GM12878 (cell line): ENCODE measurements around the gene PHYHIPL. TPM values are rescaled to one million over a fixed set of nuclear protein-coding genes. Genes with fewer than 3 reads are reported as not detected.

ENCODE experiments used
- ATAC-seq: fragments of 200-7000 bp; cut with Tn5 transposase; 3 replicates; pipeline ENCODE4 v1.9.1; 2020; ENCODE audit warnings: mild to moderate bottlenecking, moderate library complexity
- BruUV-seq: library from RNA; stranded (reverse); fragments of 400-500 nt; replicated peaks from 2 replicates; lab custom pipeline; 2021; lab: Mats Ljungman, UMichigan
- CTCF ChIA-PET: fragments of 300-600 bp; sonication (Branson Sonifier 250); formaldehyde crosslinking; extraction: SDS; loops from one replicate; lab custom pipeline; 2021; ENCODE audit warnings: inconsistent platforms; lab: Yijun Ruan, JAX
- POLR2A ChIA-PET: fragments of 350-600 bp; formaldehyde crosslinking; extraction: SDS; loops from one replicate; lab custom pipeline; 2021; ENCODE audit warnings: inconsistent platforms; lab: Charles Lee
- RAD21 ChIA-PET: fragments of 300-600 bp; sonication (Branson Sonifier 250); formaldehyde crosslinking; loops from one replicate; lab custom pipeline; 2023; ENCODE audit warnings: antibody characterized with exemption; ENCODE audit not compliant: unreplicated experiment; lab: Charles Lee
- SMC1A ChIA-PET: fragments of 300-600 bp; sonication (Branson Sonifier 250); formaldehyde crosslinking; loops from one replicate; lab custom pipeline; 2023; ENCODE audit not compliant: unreplicated experiment, uncharacterized antibody; lab: Charles Lee
- DNase-seq: peaks from one replicate; pipeline ENCODE4 v3.0.0-alpha.2; 2011; ENCODE audit warnings: low read depth, low spot score
- FAIRE-seq: peaks from 3 replicates; lab custom pipeline; 2011; peaks lifted over from hg19 to GRCh38; lab: Jason Lieb, UNC
- H2AFZ ChIP-seq: 2 replicates; pipeline ENCODE4 v1.6.0; 2011; ENCODE audit warnings: low read depth, low read length, control low read depth; ENCODE audit not compliant: control insufficient read depth
- H3K27ac ChIP-seq: 2 replicates; pipeline ENCODE4 v1.5.1; 2011; ENCODE audit warnings: control low read depth; ENCODE audit not compliant: control insufficient read depth, insufficient read depth
- H3K27me3 ChIP-seq, 2 experiments: replicated peaks in 1 of 2; 2 replicates each; pipeline versions ENCODE4 v1.6.0 to v1.6.1; 2011; ENCODE audit warnings: low read length in 1 of 2; ENCODE audit not compliant: control insufficient read depth in 2 of 2, insufficient read depth in 2 of 2
- H3K36me3 ChIP-seq, 2 experiments: 2 replicates each; pipeline ENCODE4 v1.5.1; 2011; ENCODE audit warnings: low read length in 1 of 2; ENCODE audit not compliant: control insufficient read depth in 2 of 2, insufficient read depth in 2 of 2
- H3K4me1 ChIP-seq: 2 replicates; pipeline ENCODE4 v1.6.1; 2011; ENCODE audit warnings: mild to moderate bottlenecking, low read length, moderate library complexity, mixed read lengths; ENCODE audit not compliant: control insufficient read depth, insufficient read depth
- H3K4me2 ChIP-seq: 2 replicates; pipeline ENCODE4 v1.6.0; 2011; ENCODE audit warnings: control low read depth; ENCODE audit not compliant: control insufficient read depth, insufficient read depth
- H3K4me3 ChIP-seq: fragments of 200-600 bp; sonication (generic); 2 replicates; pipeline ENCODE4 v1.5.1; 2016
- H3K79me2 ChIP-seq: 2 replicates; pipeline ENCODE4 v1.6.0; 2011; ENCODE audit warnings: low read length; ENCODE audit not compliant: control insufficient read depth, insufficient read depth
- H3K9ac ChIP-seq: 2 replicates; pipeline ENCODE4 v1.8.0; 2011; ENCODE audit warnings: low read length, control low read depth, mixed read lengths; ENCODE audit not compliant: control insufficient read depth, insufficient read depth
- H3K9me3 ChIP-seq: replicated peaks from 3 replicates; pipeline ENCODE4 v1.5.1; 2011; ENCODE audit warnings: mild to moderate bottlenecking, low read length; ENCODE audit not compliant: control insufficient read depth, insufficient read depth
- H4K20me1 ChIP-seq: 2 replicates; pipeline ENCODE4 v1.6.0; 2011; ENCODE audit not compliant: control insufficient read depth, insufficient read depth
- EZH2 ChIP-seq: IDR thresholded peaks from 2 replicates; pipeline ENCODE4 v1.6.1; 2012; ENCODE audit warnings: low read depth, mild to moderate bottlenecking, control low read depth, inconsistent platforms, low read length, borderline replicate concordance; ENCODE audit not compliant: control insufficient read depth
- GATAD2B ChIP-seq: fragments of 450-650 bp; conservative IDR thresholded peaks from 2 replicates; pipeline ENCODE4 v1.6.1; 2017; ENCODE audit warnings: low read depth, mild to moderate bottlenecking, moderate library complexity
- NKRF ChIP-seq: fragments of 450-650 bp; conservative IDR thresholded peaks from 2 replicates; pipeline ENCODE4 v1.6.1; 2017; ENCODE audit warnings: mild to moderate bottlenecking, moderate library complexity
- POLR2AphosphoS5 ChIP-seq: IDR thresholded peaks from 2 replicates; pipeline ENCODE4 v1.6.1; 2011; ENCODE audit warnings: mild to moderate bottlenecking, low read length, inconsistent platforms
- SMARCA5 ChIP-seq: fragments of 450-650 bp; IDR thresholded peaks from 2 replicates; pipeline ENCODE4 v1.6.1; 2017; ENCODE audit warnings: mild to moderate bottlenecking
- ZNF274 ChIP-seq: IDR thresholded peaks from one replicate; pipeline ENCODE4 v1.8.0; 2011; ENCODE audit not compliant: insufficient read length, insufficient read depth
- ZSCAN29 ChIP-seq: fragments of 450-650 bp; IDR thresholded peaks from 2 replicates; pipeline ENCODE4 v1.6.1; 2017; ENCODE audit warnings: mild to moderate bottlenecking, moderate library complexity
- WGBS: methylation state at CpG from one replicate; pipeline ENCODE4 v1.1.6; 2016; ENCODE audit warnings: low lambda C conversion rate; ENCODE audit not compliant: insufficient replicate concordance, insufficient coverage; ENCODE audit errors: missing lambda C conversion rate; 5-methylcytosine and 5-hydroxymethylcytosine counted together
- in situ Hi-C: fragments of 300-500 bp; cut with MboI; formaldehyde crosslinking; loops from 9 replicates; pipeline ENCODE4 v1.14.3; 2018; ENCODE audit warnings: mixed read lengths
- intact Hi-C: fragments of 100-400 bp; cut with micrococcal nuclease; formaldehyde crosslinking; loops from one replicate; pipeline ENCODE4 v1.14.2; 2022; ENCODE audit not compliant: unreplicated experiment
- polyA plus RNA-seq, 11 experiments: library from polyadenylated mRNA; depleted of rRNA in 4 of 11; unstranded in 6 of 11; stranded (reverse) in 5 of 11; fragments of >200 nt; fragmentation: Nextera tagmentation in 4 of 11; fragmentation: Illumina TruSeq in 1 of 11; extraction: Ambion mirVana in 4 of 11; extraction: Trizol in 1 of 11; gene quantifications; 1 replicate in 1 of 11; 2 replicates in 10 of 11; pipeline versions ENCODE4 v1.2.1 to v1.2.3, GENCODE V29; 2011 to 2016; ENCODE audit warnings: inconsistent platforms in 2 of 11, missing spikeins in 2 of 11, low read depth in 1 of 11
- total RNA-seq, 4 experiments: library from RNA; depleted of rRNA in 3 of 4; stranded (reverse); fragments of >200 nt in 3 of 4; fragmentation: Illumina TruSeq in 1 of 4; extraction: Trizol in 1 of 4; gene quantifications; 2 replicates each; pipeline versions ENCODE4 v1.2.1 to v1.2.3, GENCODE V29; 2013 to 2021

PHYHIPL gene
- total and polyA plus RNA-seq, 10 of the 15 experiments (the other 5 are each of a cell fraction or from before 2014, with no cell fraction given): 0.06 to 0.40 (median 0.18) TPM; not detected in 2

- H3K27ac ChIP-seq: no peak overlapping the region
- no peaks in the 10 kb centered on the region for H3K9me3 ChIP-seq
- ChIA-PET CTCF (no interaction called here), POLR2A (no interaction called here), RAD21 (no interaction called here), SMC1A (interaction anchor here (0.8 to 1.9 kb wide), 3 partner anchors 10 to 13 kb away, joined by 3 to 9 read pairs (median 6); no protein-coding TSS in a partner anchor)
- no peak overlapping the region for H3K4me2 ChIP-seq
- no peak for TF ChIP-seq ZNF274
- TF ChIP-seq GATAD2B: no peak
- no peak for TF ChIP-seq SMARCA5
- no peak for TF ChIP-seq NKRF
- TF ChIP-seq EZH2: no peak
- TF ChIP-seq POLR2AphosphoS5: no peak
- TF ChIP-seq ZSCAN29: no peak
- H3K27me3 ChIP-seq: no peaks in the 10 kb centered on the region
- no peaks in the 10 kb centered on the region for H3K36me3 ChIP-seq
- no peaks in the 10 kb centered on the region for H3K79me2 ChIP-seq
- FAIRE-seq: no peak
- no peak for ATAC-seq
- no peaks in the 10 kb centered on the region for H4K20me1 ChIP-seq
- H3K4me3 ChIP-seq: no peak overlapping the region
- no peak for DNase-seq
- in situ Hi-C loops: no loop called here
- H2AFZ ChIP-seq: no peak overlapping the region
- BruUV-seq: no TSS peak
- no peak overlapping the region for H3K9ac ChIP-seq
- no peaks in the 10 kb centered on the region for H3K4me1 ChIP-seq
- intact Hi-C loops: no loop called here
- WGBS: 97% methylated on average over 2 of the region's 2 CpGs
These were observed 20.9 kb upstream of the PHYHIPL start for GRCh38 chr10:59155556-59155955.
